Astrocyte (in vitro differentiated cells and primary cell): ENCODE measurements around the gene THAP6. TPM values are rescaled to one million over a fixed set of nuclear protein-coding genes. Genes with fewer than 3 reads are reported as not detected.

ENCODE experiments used
- DNase-seq: peaks from one replicate; pipeline ENCODE4 v3.0.0-alpha.2; 2010; ENCODE audit warnings: low read depth
- FAIRE-seq: peaks from 2 replicates; lab custom pipeline; 2011; peaks lifted over from hg19 to GRCh38; lab: Jason Lieb, UNC
- H2AFZ ChIP-seq: 2 replicates; pipeline ENCODE4 v1.6.0; 2012; ENCODE audit warnings: low read depth, low read length, inconsistent platforms
- H3K27ac ChIP-seq: 2 replicates; pipeline ENCODE4 v1.5.1; 2011; ENCODE audit warnings: low read depth, low read length, inconsistent platforms
- H3K27me3 ChIP-seq: 2 replicates; pipeline ENCODE4 v1.6.0; 2011; ENCODE audit warnings: low read length, inconsistent platforms; ENCODE audit not compliant: insufficient read depth
- H3K36me3 ChIP-seq: 2 replicates; pipeline ENCODE4 v1.5.1; 2011; ENCODE audit warnings: low read length, inconsistent platforms; ENCODE audit not compliant: insufficient read depth
- H3K4me1 ChIP-seq: 2 replicates; pipeline ENCODE4 v1.5.1; 2011; ENCODE audit warnings: low read length, inconsistent platforms; ENCODE audit not compliant: insufficient read depth
- H3K4me2 ChIP-seq: 2 replicates; pipeline ENCODE4 v1.6.0; 2012; ENCODE audit warnings: low read length, inconsistent platforms
- H3K4me3 ChIP-seq: 2 replicates; pipeline ENCODE4 v1.5.1; 2011; ENCODE audit warnings: low read depth, mild to moderate bottlenecking, low read length, inconsistent platforms; ENCODE audit not compliant: insufficient read depth
- H3K79me2 ChIP-seq: 2 replicates; pipeline ENCODE4 v1.6.0; 2012; ENCODE audit warnings: mild to moderate bottlenecking, low read length, inconsistent platforms; ENCODE audit not compliant: insufficient read depth
- H3K9ac ChIP-seq: 2 replicates; pipeline ENCODE4 v1.6.0; 2012; ENCODE audit warnings: mild to moderate bottlenecking, low read length, inconsistent platforms
- H3K9me3 ChIP-seq: 2 replicates; pipeline ENCODE4 v1.5.1; 2012; ENCODE audit warnings: low read depth, mild to moderate bottlenecking, low read length, inconsistent platforms; ENCODE audit not compliant: insufficient read depth
- H4K20me1 ChIP-seq: 2 replicates; pipeline ENCODE4 v1.6.0; 2012; ENCODE audit warnings: low read length, inconsistent platforms; ENCODE audit not compliant: insufficient read depth
- H3K27ac Mint-ChIP-seq: one replicate; pipeline ENCODE4 v1.8.0; 2021; ENCODE audit warnings: mild to moderate bottlenecking, mixed read lengths; ENCODE audit not compliant: unreplicated experiment
- H3K27me3 Mint-ChIP-seq: one replicate; pipeline ENCODE4 v1.8.0; 2021; ENCODE audit warnings: low read depth, mixed read lengths; ENCODE audit not compliant: unreplicated experiment
- H3K36me3 Mint-ChIP-seq: one replicate; pipeline ENCODE4 v1.8.0; 2021; ENCODE audit warnings: low read depth, mixed read lengths; ENCODE audit not compliant: unreplicated experiment
- H3K4me1 Mint-ChIP-seq: one replicate; pipeline ENCODE4 v1.8.0; 2021; ENCODE audit warnings: low read depth, mixed read lengths; ENCODE audit not compliant: unreplicated experiment
- H3K4me3 Mint-ChIP-seq: one replicate; pipeline ENCODE4 v1.8.0; 2021; ENCODE audit warnings: mild to moderate bottlenecking, moderate library complexity, mixed read lengths; ENCODE audit not compliant: unreplicated experiment
- H3K9me3 Mint-ChIP-seq: one replicate; pipeline ENCODE4 v1.8.0; 2021; ENCODE audit warnings: mild to moderate bottlenecking, mixed read lengths; ENCODE audit not compliant: unreplicated experiment
- CTCF ChIP-seq: IDR thresholded peaks from 2 replicates; pipeline ENCODE4 v1.5.1; 2011; ENCODE audit warnings: low read depth, mild to moderate bottlenecking, inconsistent platforms, low read length, moderate library complexity; ENCODE audit not compliant: insufficient read depth
- EZH2 ChIP-seq: IDR thresholded peaks from 2 replicates; pipeline ENCODE4 v1.6.1; 2012; ENCODE audit warnings: mild to moderate bottlenecking, low read length, inconsistent platforms; ENCODE audit not compliant: insufficient read depth
- total RNA-seq: library from RNA; stranded (reverse); gene quantifications from 2 replicates; pipeline ENCODE4 v1.2.1, GENCODE V29; 2021

Gene THAP6
- total RNA-seq, 1 donor from 2014 or later = 17.0 TPM

GRCh38 chr4:75557696-75558095 lies 43.4 kb downstream of the THAP6 start:
- peaks cover 49% of the 10 kb centered on the region for H3K4me1 Mint-ChIP-seq

GRCh38 chr4:75561789-75562188 lies 47.5 kb downstream of the THAP6 start:
- no peak overlapping the region for H3K4me3 ChIP-seq
- no peaks in the 10 kb centered on the region for H3K27me3 ChIP-seq
- H3K27ac ChIP-seq = no peak overlapping the region
- Mint-ChIP-seq H3K36me3 (peaks cover 2% of the 10 kb centered on the region), H3K4me3 (peak overlapping the region; percentile 64), H3K27me3 (no peaks in the 10 kb centered on the region), H3K9me3 (no peaks in the 10 kb centered on the region), H3K4me1 (peaks cover 21% of the 10 kb centered on the region), H3K27ac (peak overlapping the region; percentile 44)
- H3K36me3 ChIP-seq = no peaks in the 10 kb centered on the region
- no peaks in the 10 kb centered on the region for H4K20me1 ChIP-seq
- DNase-seq (peak; percentile 52), FAIRE-seq (no peak)
- H3K79me2 ChIP-seq = no peaks in the 10 kb centered on the region
- TF ChIP-seq EZH2 (no peak), CTCF (no peak)
- no peak overlapping the region for H2AFZ ChIP-seq
- no peak overlapping the region for H3K4me2 ChIP-seq
- H3K9ac ChIP-seq = no peak overlapping the region
- H3K9me3 ChIP-seq = no peaks in the 10 kb centered on the region
- H3K4me1 ChIP-seq = no peaks in the 10 kb centered on the region

More at GRCh38 chr4:75557696-75558095, 43.4 kb downstream of the THAP6 start:
- Mint-ChIP-seq H3K9me3 (no peaks in the 10 kb centered on the region), H3K27ac (peak overlapping the region; percentile 4), H3K4me3 (peak overlapping the region; percentile 60), H3K27me3 (no peaks in the 10 kb centered on the region), H3K36me3 (no peaks in the 10 kb centered on the region)
- TF ChIP-seq EZH2 (no peak), CTCF (no peak)
- Histone ChIP-seq H3K9ac (no peak overlapping the region), H4K20me1 (no peaks in the 10 kb centered on the region), H3K36me3 (no peaks in the 10 kb centered on the region), H3K27ac (no peak overlapping the region), H3K4me3 (no peak overlapping the region), H3K4me1 (peaks cover 12% of the 10 kb centered on the region), H3K79me2 (no peaks in the 10 kb centered on the region), H3K4me2 (no peak overlapping the region), H3K9me3 (no peaks in the 10 kb centered on the region), H2AFZ (no peak overlapping the region), H3K27me3 (no peaks in the 10 kb centered on the region)
- FAIRE-seq = no peak
- DNase-seq = no peak

- no peak for TF ChIP-seq EZH2
- TF ChIP-seq CTCF = no peak
- peaks cover 2% of the 10 kb centered on the region for H3K36me3 Mint-ChIP-seq
- peaks cover 14% of the 10 kb centered on the region for H3K4me1 Mint-ChIP-seq
- Histone ChIP-seq H3K79me2 (no peaks in the 10 kb centered on the region), H3K4me2 (no peak overlapping the region), H3K9me3 (no peaks in the 10 kb centered on the region), H3K27me3 (no peaks in the 10 kb centered on the region), H3K36me3 (no peaks in the 10 kb centered on the region), H3K27ac (no peak overlapping the region), H3K9ac (no peak overlapping the region), H2AFZ (no peak overlapping the region), H3K4me1 (no peaks in the 10 kb centered on the region), H3K4me3 (no peak overlapping the region), H4K20me1 (no peaks in the 10 kb centered on the region)
- H3K27me3 Mint-ChIP-seq = no peaks in the 10 kb centered on the region
- H3K27ac Mint-ChIP-seq = no peak overlapping the region
- H3K9me3 Mint-ChIP-seq = no peaks in the 10 kb centered on the region
- H3K4me3 Mint-ChIP-seq = no peak overlapping the region
- no peak for FAIRE-seq
- no peak for DNase-seq
Observed at GRCh38 chr4:75564023-75564422, 49.8 kb downstream of the THAP6 start.
